Subcutaneous adipose tissue (tissue), 4 donors: ENCODE results near the gene GRAMD4. TPM values are rescaled to one million over a fixed set of nuclear protein-coding genes. Genes with fewer than 3 reads are reported as not detected.

Source experiments
- total RNA-seq, 4 donors: library from RNA; depleted of rRNA; stranded (reverse); fragments of >200 nt; gene quantifications; one replicate each; pipeline ENCODE4 v1.1.0, GENCODE V29; 2016
- TF ChIP-seq, protein P1 (sequence below): fragments of 450-650 bp; IDR thresholded peaks from one replicate; pipeline ENCODE4 v1.5.1; 2016; ENCODE audit warnings: low read depth, mild to moderate bottlenecking, control low read depth, antibody characterized with exemption, moderate library complexity

The GRAMD4 gene
- total RNA-seq, 4 donors from 2014 or later: 9.9 to 39.4 (median 23.0) TPM

DNA sequence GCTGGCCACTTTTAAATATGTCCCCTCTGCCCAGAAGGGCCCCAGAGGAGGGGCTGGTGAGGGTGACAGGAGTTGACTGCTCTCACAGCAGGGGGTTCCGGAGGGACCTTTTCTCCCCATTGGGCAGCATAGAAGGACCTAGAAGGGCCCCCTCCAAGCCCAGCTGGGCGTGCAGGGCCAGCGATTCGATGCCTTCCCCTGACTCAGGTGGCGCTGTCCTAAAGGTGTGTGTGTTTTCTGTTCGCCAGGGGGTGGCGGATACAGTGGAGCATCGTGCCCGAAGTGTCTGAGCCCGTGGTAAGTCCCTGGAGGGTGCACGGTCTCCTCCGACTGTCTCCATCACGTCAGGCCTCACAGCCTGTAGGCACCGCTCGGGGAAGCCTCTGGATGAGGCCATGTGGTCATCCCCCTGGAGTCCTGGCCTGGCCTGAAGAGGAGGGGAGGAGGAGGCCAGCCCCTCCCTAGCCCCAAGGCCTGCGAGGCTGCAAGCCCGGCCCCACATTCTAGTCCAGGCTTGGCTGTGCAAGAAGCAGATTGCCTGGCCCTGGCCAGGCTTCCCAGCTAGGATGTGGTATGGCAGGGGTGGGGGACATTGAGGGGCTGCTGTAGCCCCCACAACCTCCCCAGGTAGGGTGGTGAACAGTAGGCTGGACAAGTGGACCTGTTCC is 46.5 kb downstream of the GRAMD4 start:
- TF ChIP-seq, protein P1, sequence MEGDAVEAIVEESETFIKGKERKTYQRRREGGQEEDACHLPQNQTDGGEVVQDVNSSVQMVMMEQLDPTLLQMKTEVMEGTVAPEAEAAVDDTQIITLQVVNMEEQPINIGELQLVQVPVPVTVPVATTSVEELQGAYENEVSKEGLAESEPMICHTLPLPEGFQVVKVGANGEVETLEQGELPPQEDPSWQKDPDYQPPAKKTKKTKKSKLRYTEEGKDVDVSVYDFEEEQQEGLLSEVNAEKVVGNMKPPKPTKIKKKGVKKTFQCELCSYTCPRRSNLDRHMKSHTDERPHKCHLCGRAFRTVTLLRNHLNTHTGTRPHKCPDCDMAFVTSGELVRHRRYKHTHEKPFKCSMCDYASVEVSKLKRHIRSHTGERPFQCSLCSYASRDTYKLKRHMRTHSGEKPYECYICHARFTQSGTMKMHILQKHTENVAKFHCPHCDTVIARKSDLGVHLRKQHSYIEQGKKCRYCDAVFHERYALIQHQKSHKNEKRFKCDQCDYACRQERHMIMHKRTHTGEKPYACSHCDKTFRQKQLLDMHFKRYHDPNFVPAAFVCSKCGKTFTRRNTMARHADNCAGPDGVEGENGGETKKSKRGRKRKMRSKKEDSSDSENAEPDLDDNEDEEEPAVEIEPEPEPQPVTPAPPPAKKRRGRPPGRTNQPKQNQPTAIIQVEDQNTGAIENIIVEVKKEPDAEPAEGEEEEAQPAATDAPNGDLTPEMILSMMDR: no peak

DNA sequence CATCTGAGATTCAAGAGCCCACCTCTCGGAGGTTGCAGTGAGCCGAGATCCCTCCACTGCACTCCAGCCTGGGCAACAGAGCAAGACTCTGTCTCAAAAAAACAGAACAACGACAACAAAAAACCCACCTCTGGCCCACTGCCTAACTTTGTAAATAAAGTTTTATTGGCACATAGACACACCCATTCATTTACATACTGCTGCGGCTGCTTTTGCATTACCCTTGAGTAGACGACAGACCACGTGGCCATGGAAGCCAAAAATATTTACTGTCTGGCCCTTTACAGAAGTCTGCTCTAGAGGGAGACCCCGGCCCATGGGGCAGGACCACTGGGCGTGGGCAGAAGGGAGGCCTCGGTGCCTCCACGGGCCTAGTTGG is 47.0 kb downstream of the GRAMD4 start:
- TF ChIP-seq, protein P1: no peak

DNA sequence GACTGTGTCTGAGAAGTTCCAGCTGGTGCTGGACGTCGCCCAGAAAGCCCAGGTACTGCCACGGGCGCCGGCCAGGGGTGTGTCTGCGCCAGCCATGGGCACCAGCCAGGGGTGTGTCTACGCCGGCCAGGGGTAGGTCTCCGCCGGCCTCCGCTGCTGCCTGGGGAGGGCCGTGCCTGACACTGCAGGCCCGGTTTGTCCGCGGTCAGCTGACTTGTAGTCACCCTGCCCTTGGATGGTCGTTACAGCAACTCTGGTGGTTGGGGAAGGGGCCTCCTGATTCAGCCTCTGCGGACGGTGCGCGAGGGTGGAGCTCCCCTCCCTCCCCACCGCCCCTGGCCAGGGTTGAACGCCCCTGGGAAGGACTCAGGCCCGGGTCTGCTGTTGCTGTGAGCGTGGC is 47.9 kb downstream of the GRAMD4 start:
- TF ChIP-seq, protein P1: no peak

DNA sequence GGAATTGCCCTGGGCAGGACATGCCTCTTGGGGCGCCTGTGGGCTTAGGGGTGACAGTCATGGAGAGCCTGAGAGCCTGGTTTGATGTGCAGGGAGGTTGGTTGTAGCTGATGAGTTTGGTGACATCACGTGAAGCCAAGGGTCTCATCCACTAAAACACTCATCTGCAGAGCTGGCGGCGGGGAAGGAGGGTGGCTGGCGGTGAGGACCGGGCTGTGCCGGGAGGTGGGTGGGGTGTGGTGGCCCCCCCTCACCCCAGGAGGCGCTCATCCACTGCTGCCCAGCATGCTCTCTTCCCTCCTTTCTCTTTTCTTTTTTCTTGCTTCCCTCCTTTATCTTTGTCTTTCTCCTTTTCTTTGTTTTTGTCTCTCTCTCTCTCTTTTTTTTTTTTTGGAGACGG is 49.0 kb downstream of the GRAMD4 start:
- TF ChIP-seq, protein P1: no peak

DNA sequence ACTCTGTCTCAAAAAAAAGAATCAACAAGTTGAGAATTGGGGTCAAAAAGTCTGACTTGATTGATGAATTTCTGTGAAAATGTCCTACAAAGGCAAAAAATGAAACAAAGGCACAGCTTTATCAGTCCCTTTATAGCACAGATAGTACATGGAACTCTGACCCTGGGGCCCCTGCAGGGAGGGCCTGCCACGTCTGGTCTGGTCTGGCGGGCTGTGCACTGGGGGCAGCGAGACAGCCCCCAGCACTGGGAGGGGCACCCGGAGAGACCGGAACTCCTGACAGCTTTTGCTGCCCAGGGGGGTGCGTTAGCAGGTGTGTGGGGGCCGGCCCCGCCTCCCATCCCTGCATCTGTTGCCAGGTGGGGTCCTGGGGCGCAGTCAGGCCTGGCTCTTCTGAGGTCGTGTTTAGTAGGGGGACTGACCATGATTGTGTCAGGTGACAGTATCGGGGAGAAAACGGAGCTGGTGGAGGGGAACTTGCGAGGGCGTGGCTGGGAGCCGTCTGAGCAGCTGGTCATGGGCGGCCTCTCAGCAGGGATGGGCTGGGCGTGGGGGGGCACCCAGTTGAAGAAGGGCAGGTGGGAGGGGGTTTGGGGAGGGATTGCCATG is 51.7 kb downstream of the GRAMD4 start:
- TF ChIP-seq, protein P1: no peak

DNA sequence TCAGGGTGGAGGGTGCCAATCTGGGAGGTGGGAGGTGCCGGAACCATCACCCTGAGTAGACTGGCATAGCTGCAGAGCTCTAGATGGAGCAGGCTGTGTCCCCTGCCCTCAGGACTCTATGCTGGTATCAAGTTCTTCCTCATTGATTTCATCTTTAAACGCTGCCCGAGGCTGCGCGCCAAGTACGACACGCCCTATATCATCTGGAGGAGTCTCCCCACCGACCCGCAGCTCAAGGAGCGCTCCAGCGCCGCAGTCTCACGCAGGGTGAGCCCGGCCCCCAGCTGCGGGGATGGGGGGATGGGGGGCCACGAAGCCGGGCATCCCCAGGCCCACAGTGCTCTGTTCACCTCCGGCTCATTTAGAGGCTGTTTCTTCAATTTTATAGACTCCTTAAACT is 52.5 kb downstream of the GRAMD4 start:
- TF ChIP-seq, protein P1: no peak

DNA sequence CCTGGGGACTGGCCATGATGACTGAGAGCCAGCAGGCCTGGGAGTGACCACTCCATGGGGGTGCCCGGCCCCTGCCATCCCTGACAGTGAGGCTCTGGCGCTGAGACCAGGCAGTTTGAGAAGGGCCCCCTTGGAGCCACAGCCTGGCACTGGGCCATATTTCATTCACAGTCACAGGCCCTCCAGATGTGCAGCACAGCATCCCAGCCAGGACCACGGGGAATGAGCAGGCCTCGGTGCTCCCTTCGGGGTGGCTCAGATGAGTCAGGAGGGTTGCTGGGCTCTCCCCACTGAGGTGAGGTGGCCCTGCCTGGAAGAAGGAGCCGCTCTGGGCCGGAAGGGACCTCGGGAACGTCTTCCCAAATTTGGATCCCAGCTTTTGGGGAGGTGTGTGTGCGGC is 53.0 kb downstream of the GRAMD4 start:
- TF ChIP-seq, protein P1: no peak
